A549 (cell line): ENCODE data around the gene GSK3A. TPM values are rescaled to one million over a fixed set of nuclear protein-coding genes. Genes with fewer than 3 reads are reported as not detected.

ENCODE experiments used
- ATAC-seq, 2 experiments: fragments of 200-7000 bp in 1 of 2; fragments of >200 bp in 1 of 2; cut with Nextera tagmentation in 1 of 2; cut with Tn5 transposase in 1 of 2; 3 replicates each; pipeline versions ENCODE4 v1.8.0 to v1.9.1; 2018 to 2020; ENCODE audit warnings: mild to moderate bottlenecking in 1 of 2, moderate library complexity in 1 of 2
- CTCF ChIA-PET: fragments of 300-600 bp; sonication (Branson Sonifier 250); formaldehyde crosslinking; extraction: SDS; loops from one replicate; lab custom pipeline; 2021; ENCODE audit warnings: antibody characterized with exemption, inconsistent platforms; lab: Yijun Ruan, JAX
- POLR2A ChIA-PET: fragments of 350-600 bp; formaldehyde crosslinking; extraction: SDS; loops from one replicate; lab custom pipeline; 2021; ENCODE audit warnings: antibody characterized with exemption, inconsistent platforms; lab: Yijun Ruan, JAX
- DNase-seq, 2 experiments: peaks; one replicate each; pipeline versions ENCODE4 v3.0.0 to v3.0.0-alpha.2; 2011 to 2016; ENCODE audit warnings: low read depth in 1 of 2, low spot score in 1 of 2
- FAIRE-seq: peaks from 2 replicates; lab custom pipeline; 2011; peaks lifted over from hg19 to GRCh38; lab: Jason Lieb, UNC
- H3K27ac ChIP-seq, 2 experiments: fragments of >200 bp; sonication (Bioruptor Twin); formaldehyde crosslinking; 3 replicates each; pipeline ENCODE4 v1.5.1; 2016 to 2017
- H3K4me1 ChIP-seq: fragments of >200 bp; sonication (Bioruptor Twin); formaldehyde crosslinking; 3 replicates; pipeline ENCODE4 v1.6.1; 2016
- H3K4me2 ChIP-seq: fragments of >200 bp; sonication (Bioruptor Twin); formaldehyde crosslinking; 3 replicates; pipeline ENCODE4 v1.6.1; 2016
- H3K4me3 ChIP-seq: fragments of >200 bp; sonication (Bioruptor Twin); formaldehyde crosslinking; 3 replicates; pipeline ENCODE4 v1.5.1; 2016
- H3K9me3 ChIP-seq: fragments of >200 bp; sonication (Bioruptor Twin); formaldehyde crosslinking; 3 replicates; pipeline ENCODE4 v1.6.1; 2016
- CHD2 ChIP-seq: fragments of 150-350 bp; IDR thresholded peaks from 2 replicates; pipeline ENCODE4 v1.6.1; 2014; ENCODE audit warnings: low read length; ENCODE audit not compliant: partially characterized antibody
- EP300 ChIP-seq, 2 experiments: fragments of >200 bp; sonication (Bioruptor Twin); formaldehyde crosslinking; IDR thresholded peaks; 2 replicates in 1 of 2; 3 replicates in 1 of 2; pipeline ENCODE4 v1.6.1; 2016 to 2017
- ESRRA ChIP-seq: fragments of 150-350 bp; IDR thresholded peaks from 2 replicates; pipeline ENCODE4 v1.6.1; 2014; ENCODE audit warnings: mild to moderate bottlenecking, low read length, borderline replicate concordance
- FOSL2 ChIP-seq, 2 experiments: fragments of 450-650 bp in 1 of 2; fragments of >200 bp in 1 of 2; sonication (Bioruptor Twin) in 1 of 2; formaldehyde crosslinking; IDR thresholded peaks; 2 replicates each; pipeline versions ENCODE4 v1.5.0 to v1.6.1; 2016 to 2020; ENCODE audit warnings: mild to moderate bottlenecking in 1 of 2, moderate library complexity in 1 of 2
- FOXS1 ChIP-seq: fragments of 250-450 bp; sonication (Bioruptor Pico); IDR thresholded peaks from 2 replicates; pipeline ENCODE4 v1.5.0; 2020; ENCODE audit warnings: mild to moderate bottlenecking, moderate library complexity
- HEYL ChIP-seq: fragments of 250-450 bp; sonication (Bioruptor Pico); IDR thresholded peaks from 2 replicates; pipeline ENCODE4 v1.8.0; 2021; ENCODE audit warnings: mild to moderate bottlenecking, moderate library complexity
- HOXA7 ChIP-seq: fragments of 250-450 bp; sonication (Bioruptor Pico); IDR thresholded peaks from 2 replicates; pipeline ENCODE4 v1.5.0; 2020; ENCODE audit warnings: mild to moderate bottlenecking, moderate library complexity
- HOXB13 ChIP-seq: fragments of 250-450 bp; sonication (Bioruptor Pico); IDR thresholded peaks from 2 replicates; pipeline ENCODE4 v1.5.0; 2020; ENCODE audit warnings: low read depth, mild to moderate bottlenecking, moderate library complexity
- HOXB5 ChIP-seq: fragments of 250-450 bp; sonication (Bioruptor Pico); IDR thresholded peaks from 2 replicates; pipeline ENCODE4 v1.5.0; 2020; ENCODE audit warnings: mild to moderate bottlenecking, moderate library complexity
- JUN ChIP-seq, 2 experiments: fragments of >200 bp; sonication (Bioruptor Twin); formaldehyde crosslinking; IDR thresholded peaks; 2 replicates in 1 of 2; 3 replicates in 1 of 2; pipeline ENCODE4 v1.6.1; 2016 to 2017
- MAFK ChIP-seq: fragments of 450-650 bp; IDR thresholded peaks from 2 replicates; pipeline ENCODE4 v1.6.1; 2014; ENCODE audit not compliant: partially characterized antibody
- MYC ChIP-seq: IDR thresholded peaks from 2 replicates; pipeline ENCODE4 v1.6.1; 2012; ENCODE audit warnings: mild to moderate bottlenecking, inconsistent platforms, low read length, improper control_type of control experiment, borderline replicate concordance
- NPAS2 ChIP-seq: fragments of 250-450 bp; sonication (Bioruptor Pico); IDR thresholded peaks from 2 replicates; pipeline ENCODE4 v1.8.0; 2022; ENCODE audit warnings: mild to moderate bottlenecking, moderate library complexity, borderline replicate concordance
- PHF8 ChIP-seq: fragments of 200-600 bp; sonication (generic); IDR thresholded peaks from 2 replicates; pipeline ENCODE4 v1.6.1; 2016; ENCODE audit warnings: low read depth, mild to moderate bottlenecking, antibody characterized with exemption, moderate library complexity, borderline replicate concordance
- POLR2AphosphoS2 ChIP-seq: conservative IDR thresholded peaks from 2 replicates; pipeline ENCODE4 v1.6.1; 2012; ENCODE audit warnings: low read length, improper control_type of control experiment, inconsistent platforms
- RCOR1 ChIP-seq: fragments of 150-350 bp; IDR thresholded peaks from 2 replicates; pipeline ENCODE4 v1.6.1; 2014; ENCODE audit warnings: antibody characterized with exemption, low read length, low read depth
- SREBF2 ChIP-seq: fragments of 450-650 bp; IDR thresholded peaks from 2 replicates; pipeline ENCODE4 v1.6.1; 2014; ENCODE audit warnings: mild to moderate bottlenecking, moderate library complexity
- ZSCAN20 ChIP-seq: fragments of 250-450 bp; sonication (Bioruptor Pico); IDR thresholded peaks from 2 replicates; pipeline ENCODE4 v1.8.0; 2022; ENCODE audit warnings: mild to moderate bottlenecking, moderate library complexity
- WGBS: methylation state at CpG from one replicate; pipeline ENCODE4 v1.1.6; 2017; ENCODE audit errors: missing lambda C conversion rate; 5-methylcytosine and 5-hydroxymethylcytosine counted together
- polyA plus RNA-seq, 4 experiments: library from polyadenylated mRNA; depleted of rRNA in 3 of 4; stranded (reverse); fragments of >200 nt; fragmentation: RNase III in 1 of 4; extraction: RNeasy Plus Mini Kit Qiagen cat#74134 plus additional on column Dnase treatment in 1 of 4; gene quantifications; 2 replicates in 3 of 4; 3 replicates in 1 of 4; pipeline ENCODE4 v1.2.3, GENCODE V29; 2011 to 2017
- TF ChIP-seq, protein P1 (sequence below): fragments of >200 bp; sonication (Bioruptor Twin); formaldehyde crosslinking; IDR thresholded peaks from 3 replicates; pipeline ENCODE4 v1.6.1; 2016
- TF ChIP-seq, protein P2 (sequence below): IDR thresholded peaks from 2 replicates; pipeline ENCODE4 v1.6.1; 2012
- TF ChIP-seq, protein P3 (sequence below): fragments of >200 bp; sonication (Bioruptor Twin); formaldehyde crosslinking; IDR thresholded peaks from 2 replicates; pipeline ENCODE4 v1.6.1; 2016
- TF ChIP-seq, protein P4 (sequence below): IDR thresholded peaks from 2 replicates; pipeline ENCODE4 v1.6.1; 2012; ENCODE audit warnings: low read depth, borderline replicate concordance

Gene GSK3A
- polyA plus RNA-seq, 2 of the 4 experiments (the other 2 are of a cell fraction): 55.2 to 85.1 TPM

DNA sequence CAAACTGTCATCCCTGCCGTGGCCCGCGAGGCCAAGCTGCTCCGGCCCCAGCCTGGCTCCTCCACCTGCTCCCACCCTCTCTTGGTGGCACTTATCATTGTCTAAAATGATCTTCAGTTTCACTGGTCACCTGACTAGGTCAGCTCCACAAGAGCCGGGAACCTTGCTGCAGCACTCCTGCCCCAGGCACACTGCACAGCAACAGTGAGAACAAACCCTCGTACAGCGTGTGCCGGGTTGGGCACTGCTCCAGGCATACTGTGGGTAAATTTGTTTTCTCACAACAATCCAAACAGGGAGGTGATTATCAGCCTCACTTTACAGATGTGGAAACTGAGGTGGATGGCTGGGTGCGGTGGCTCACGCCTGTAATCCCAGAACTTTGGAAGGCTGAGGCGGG, 33.8 kb downstream of the GSK3A start:
- H3K4me2 ChIP-seq: no peak overlapping the region; the same call in 2 of the 3 replicates
- peak overlapping the region in 1 of 2 experiments; percentile 68; a peak in 2 of 6 replicates for H3K27ac ChIP-seq
- ATAC-seq (no peak), FAIRE-seq (no peak), DNase-seq (no peak)
- H3K9me3 ChIP-seq: no peaks in the 10 kb centered on the region
- peaks cover 23% of the 10 kb centered on the region for H3K4me1 ChIP-seq
- ChIA-PET CTCF (interaction anchor here (0.7 to 13.0 kb wide), 6 partner anchors 12 to 100 kb away, joined by 3 to 136 read pairs (median 4); partner anchors contain the start of genes POU2F2 and ZNF526), POLR2A (interaction anchor here (1.0 kb wide), 1 partner anchor 9 kb away, joined by 3 read pairs; the partner anchor contains the start of gene DEDD2)
- 92% methylated on average over 11 of the region's 11 CpGs for WGBS
- TF ChIP-seq NPAS2 (CRISPR knock-in tag): no peak
- TF ChIP-seq MAFK: no peak
- TF ChIP-seq SREBF2: no peak
- no peak for TF ChIP-seq RCOR1
- no peak for TF ChIP-seq JUN (IDR thresholded peaks at IDR 0.05)
- no peak for TF ChIP-seq PHF8
- TF ChIP-seq, protein P1, sequence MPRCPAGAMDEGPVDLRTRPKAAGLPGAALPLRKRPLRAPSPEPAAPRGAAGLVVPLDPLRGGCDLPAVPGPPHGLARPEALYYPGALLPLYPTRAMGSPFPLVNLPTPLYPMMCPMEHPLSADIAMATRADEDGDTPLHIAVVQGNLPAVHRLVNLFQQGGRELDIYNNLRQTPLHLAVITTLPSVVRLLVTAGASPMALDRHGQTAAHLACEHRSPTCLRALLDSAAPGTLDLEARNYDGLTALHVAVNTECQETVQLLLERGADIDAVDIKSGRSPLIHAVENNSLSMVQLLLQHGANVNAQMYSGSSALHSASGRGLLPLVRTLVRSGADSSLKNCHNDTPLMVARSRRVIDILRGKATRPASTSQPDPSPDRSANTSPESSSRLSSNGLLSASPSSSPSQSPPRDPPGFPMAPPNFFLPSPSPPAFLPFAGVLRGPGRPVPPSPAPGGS: no peak
- no peak for TF ChIP-seq EP300 (IDR thresholded peaks at IDR 0.05)
- TF ChIP-seq ZSCAN20 (CRISPR knock-in tag): no peak
- TF ChIP-seq, protein P2, sequence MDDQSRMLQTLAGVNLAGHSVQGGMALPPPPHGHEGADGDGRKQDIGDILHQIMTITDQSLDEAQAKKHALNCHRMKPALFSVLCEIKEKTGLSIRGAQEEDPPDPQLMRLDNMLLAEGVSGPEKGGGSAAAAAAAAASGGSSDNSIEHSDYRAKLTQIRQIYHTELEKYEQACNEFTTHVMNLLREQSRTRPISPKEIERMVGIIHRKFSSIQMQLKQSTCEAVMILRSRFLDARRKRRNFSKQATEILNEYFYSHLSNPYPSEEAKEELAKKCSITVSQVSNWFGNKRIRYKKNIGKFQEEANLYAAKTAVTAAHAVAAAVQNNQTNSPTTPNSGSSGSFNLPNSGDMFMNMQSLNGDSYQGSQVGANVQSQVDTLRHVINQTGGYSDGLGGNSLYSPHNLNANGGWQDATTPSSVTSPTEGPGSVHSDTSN: no peak
- TF ChIP-seq HOXB5: no peak
- no peak for TF ChIP-seq HEYL (CRISPR knock-in tag)
- TF ChIP-seq ESRRA: no peak
- TF ChIP-seq POLR2AphosphoS2: no peak
- H3K4me3 ChIP-seq: no peak overlapping the region

DNA sequence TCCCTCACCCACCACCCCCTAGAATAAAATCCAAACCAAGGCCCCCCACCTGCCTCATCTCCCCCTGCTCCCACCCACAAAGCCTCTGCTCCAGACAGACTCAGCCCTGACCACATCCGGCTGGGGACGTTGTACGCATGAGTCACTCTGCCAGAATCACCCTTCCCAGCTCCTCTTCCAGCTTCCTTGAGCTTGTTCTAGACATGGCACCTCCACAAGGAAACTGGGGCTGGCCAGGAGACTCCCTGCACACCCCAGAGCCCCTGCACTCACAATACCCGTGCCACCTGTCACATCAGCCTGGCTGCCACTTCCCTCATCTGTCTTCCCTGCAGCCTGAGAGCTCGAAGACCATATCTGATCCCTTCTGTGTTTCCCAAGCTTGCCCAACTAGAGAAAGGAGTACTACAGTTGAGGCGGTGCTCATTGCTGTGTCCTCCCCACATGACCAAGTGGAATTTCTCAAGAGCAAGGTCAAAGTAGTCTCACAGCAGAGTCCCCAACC, 34.6 kb downstream of the GSK3A start:
- Histone ChIP-seq H3K4me2 (peak overlapping the region; percentile 33), H3K4me1 (peaks cover 23% of the 10 kb centered on the region)
- DNase-seq (peak; percentile 70 to 86), ATAC-seq (peak; percentile 73 to 82)
- 54% methylated on average over 6 of the region's 6 CpGs for WGBS
- TF ChIP-seq FOSL2 (IDR thresholded peaks at IDR 0.05) (no peak), FOSL2 (CRISPR knock-in tag; IDR thresholded peaks at IDR 0.05) (peak; percentile 49; the same call in 1 of the 2 replicates)
- TF ChIP-seq, protein P3, sequence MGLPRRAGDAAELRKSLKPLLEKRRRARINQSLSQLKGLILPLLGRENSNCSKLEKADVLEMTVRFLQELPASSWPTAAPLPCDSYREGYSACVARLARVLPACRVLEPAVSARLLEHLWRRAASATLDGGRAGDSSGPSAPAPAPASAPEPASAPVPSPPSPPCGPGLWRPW: no peak
- TF ChIP-seq, all 56 proteins: peak for 1
- H3K27ac ChIP-seq: peak overlapping the region; percentile 23 to 68; a peak in 5 of 6 replicates
- CTCF ChIA-PET: interaction anchor here (1.1 to 13.0 kb wide), 11 partner anchors 9 to 99 kb away, joined by 3 to 136 read pairs (median 4); partner anchors contain the start of gene POU2F2
- no peaks in the 10 kb centered on the region for H3K9me3 ChIP-seq
- H3K4me3 ChIP-seq: no peak overlapping the region
- no peak for FAIRE-seq
- POLR2A ChIA-PET: interaction anchor here (1.0 kb wide), 1 partner anchor 10 kb away, joined by 3 read pairs; the partner anchor contains the start of gene DEDD2

DNA sequence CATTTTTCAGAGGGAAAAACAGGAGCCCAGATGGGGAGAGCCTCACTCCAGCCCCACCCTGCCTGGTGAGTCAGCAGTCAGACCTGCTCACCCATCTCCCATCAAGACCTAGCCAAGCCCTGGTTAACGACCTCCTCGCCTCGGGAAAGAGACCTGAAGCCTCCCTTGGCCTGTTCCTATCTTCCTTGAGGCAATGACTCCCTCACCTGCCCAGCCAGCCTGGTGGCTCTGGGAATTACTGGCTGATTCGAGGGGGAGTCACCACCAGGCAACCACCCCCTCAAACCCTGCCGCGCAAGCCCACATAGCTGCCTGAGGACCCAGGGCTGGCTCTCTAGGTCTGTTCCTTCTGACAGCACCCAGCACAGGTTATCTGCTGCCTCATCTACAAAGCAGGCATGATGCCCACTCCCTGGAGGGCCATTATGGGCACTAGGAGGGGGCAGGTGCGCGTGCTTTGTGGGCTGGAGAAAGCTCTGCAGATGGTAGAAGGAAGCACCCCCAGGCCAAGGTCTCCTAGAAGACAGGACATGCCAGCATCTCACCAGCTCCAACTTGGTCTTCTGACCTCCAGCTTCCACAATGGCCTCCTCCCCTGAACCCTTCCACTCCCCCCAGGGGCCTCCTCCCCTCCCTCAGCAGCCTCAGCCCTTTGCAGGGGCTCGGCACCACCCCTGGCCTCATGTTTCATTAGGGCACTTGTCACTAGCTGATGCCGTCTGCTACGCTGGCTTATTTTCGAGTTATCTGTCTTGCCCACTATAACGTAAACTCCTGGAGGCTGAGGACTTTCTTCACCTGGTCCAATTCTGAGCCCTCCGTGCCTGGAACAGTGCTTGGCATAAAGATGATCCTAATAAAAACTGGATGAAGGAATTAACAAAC, 35.3 kb downstream of the GSK3A start:
- no peak for FAIRE-seq
- WGBS: 85% methylated on average over 14 of the region's 14 CpGs
- peak overlapping the region; percentile 23 to 68; a peak in 5 of 6 replicates for H3K27ac ChIP-seq
- peak; percentile 25 to 51; a peak in 4 of 6 replicates for ATAC-seq
- peak in 1 of 2 experiments; percentile 73 for DNase-seq
- TF ChIP-seq EP300 (IDR thresholded peaks at IDR 0.05) (no peak), HOXB13 (CRISPR knock-in tag) (no peak), CHD2 (no peak), FOXS1 (CRISPR knock-in tag) (no peak), SREBF2 (no peak), JUN (IDR thresholded peaks at IDR 0.05) (no peak), RCOR1 (no peak), MYC (no peak), HOXA7 (no peak)
- TF ChIP-seq, protein P1: no peak
- TF ChIP-seq, protein P4, sequence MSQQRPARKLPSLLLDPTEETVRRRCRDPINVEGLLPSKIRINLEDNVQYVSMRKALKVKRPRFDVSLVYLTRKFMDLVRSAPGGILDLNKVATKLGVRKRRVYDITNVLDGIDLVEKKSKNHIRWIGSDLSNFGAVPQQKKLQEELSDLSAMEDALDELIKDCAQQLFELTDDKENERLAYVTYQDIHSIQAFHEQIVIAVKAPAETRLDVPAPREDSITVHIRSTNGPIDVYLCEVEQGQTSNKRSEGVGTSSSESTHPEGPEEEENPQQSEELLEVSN: no peak
- TF ChIP-seq, all 56 proteins: peak for 0
- CTCF ChIA-PET: interaction anchor here (0.9 to 13.0 kb wide), 15 partner anchors 9 to 99 kb away, joined by 3 to 136 read pairs (median 4); partner anchors contain the start of genes POU2F2 and ZNF526
- no peaks in the 10 kb centered on the region for H3K9me3 ChIP-seq
- H3K4me3 ChIP-seq: no peak overlapping the region
- POLR2A ChIA-PET: no interaction called here
- peaks cover 23% of the 10 kb centered on the region for H3K4me1 ChIP-seq
- H3K4me2 ChIP-seq: peak overlapping the region; percentile 33
